ENCODE data around the gene SEPSECS.

Gene SEPSECS

DNA sequence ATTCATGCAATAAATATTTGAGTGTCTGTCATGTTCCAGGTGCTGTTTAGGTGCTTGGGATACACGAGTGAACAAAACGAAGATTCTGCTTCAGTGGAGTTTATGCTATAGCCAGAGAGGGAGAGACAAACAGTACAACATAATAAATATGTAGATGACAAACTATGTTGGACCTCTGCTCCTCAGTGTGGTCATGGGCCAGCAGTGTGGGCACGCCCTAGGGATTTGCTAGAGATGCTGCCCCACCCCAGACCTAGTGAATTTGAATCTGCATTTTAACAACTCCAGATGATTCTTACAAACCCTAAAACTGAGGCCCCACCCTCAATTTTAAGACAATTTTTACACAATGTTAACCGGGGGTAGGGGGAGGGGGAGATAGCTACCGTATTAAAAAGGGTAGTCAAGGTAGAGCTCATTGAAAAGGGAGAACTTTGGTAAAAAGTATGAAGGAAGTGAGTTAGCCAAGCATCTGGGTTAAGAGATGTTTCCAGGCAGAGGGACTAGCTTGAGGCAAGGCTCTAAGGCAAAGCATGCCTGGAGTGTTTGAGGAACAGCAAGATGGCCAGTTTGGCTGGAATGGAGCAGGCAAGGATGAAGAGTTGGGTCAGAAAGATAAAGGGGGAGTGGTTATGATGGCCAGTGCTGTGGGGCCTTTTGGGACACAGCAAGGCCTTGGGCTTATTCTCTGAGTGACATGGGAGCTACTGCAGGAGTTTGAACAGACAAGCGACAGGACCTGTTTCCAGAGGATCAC is 42.4 kb downstream of the SEPSECS start:
- TF ChIP-seq, protein P1, sequence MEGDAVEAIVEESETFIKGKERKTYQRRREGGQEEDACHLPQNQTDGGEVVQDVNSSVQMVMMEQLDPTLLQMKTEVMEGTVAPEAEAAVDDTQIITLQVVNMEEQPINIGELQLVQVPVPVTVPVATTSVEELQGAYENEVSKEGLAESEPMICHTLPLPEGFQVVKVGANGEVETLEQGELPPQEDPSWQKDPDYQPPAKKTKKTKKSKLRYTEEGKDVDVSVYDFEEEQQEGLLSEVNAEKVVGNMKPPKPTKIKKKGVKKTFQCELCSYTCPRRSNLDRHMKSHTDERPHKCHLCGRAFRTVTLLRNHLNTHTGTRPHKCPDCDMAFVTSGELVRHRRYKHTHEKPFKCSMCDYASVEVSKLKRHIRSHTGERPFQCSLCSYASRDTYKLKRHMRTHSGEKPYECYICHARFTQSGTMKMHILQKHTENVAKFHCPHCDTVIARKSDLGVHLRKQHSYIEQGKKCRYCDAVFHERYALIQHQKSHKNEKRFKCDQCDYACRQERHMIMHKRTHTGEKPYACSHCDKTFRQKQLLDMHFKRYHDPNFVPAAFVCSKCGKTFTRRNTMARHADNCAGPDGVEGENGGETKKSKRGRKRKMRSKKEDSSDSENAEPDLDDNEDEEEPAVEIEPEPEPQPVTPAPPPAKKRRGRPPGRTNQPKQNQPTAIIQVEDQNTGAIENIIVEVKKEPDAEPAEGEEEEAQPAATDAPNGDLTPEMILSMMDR (IDR thresholded peaks at IDR 0.05; ENCODE audit: borderline replicate concordance, insufficient read depth, low read depth, low read length), result no peak
- H3K4me3 ChIP-seq (ENCODE audit: low read depth, low read length), result no peak overlapping the region

DNA sequence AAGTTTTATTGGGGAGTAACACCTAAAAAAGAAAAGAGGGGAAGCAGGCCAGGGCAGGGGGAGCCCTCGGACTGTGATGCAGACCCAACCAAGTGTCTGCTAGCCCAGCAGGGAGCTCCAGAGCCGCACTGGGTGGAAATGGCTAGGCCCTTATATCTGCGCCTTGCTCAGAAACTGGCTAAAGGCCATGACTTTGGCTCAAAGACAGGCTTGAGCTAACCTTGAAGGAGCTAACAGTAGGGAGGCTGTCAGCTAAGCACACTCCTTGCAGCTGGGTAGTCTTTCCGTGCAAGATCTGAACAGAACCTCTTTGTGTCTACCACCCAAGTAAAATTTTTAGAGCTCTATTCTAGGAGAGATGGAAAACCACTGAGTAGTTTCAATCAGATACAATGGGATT is 43.0 kb downstream of the SEPSECS start:
- no peak overlapping the region for H3K4me3 ChIP-seq (ENCODE audit: low read depth, low read length)
- TF ChIP-seq, protein P1 (IDR thresholded peaks at IDR 0.05; ENCODE audit: borderline replicate concordance, insufficient read depth, low read depth, low read length), result no peak

DNA sequence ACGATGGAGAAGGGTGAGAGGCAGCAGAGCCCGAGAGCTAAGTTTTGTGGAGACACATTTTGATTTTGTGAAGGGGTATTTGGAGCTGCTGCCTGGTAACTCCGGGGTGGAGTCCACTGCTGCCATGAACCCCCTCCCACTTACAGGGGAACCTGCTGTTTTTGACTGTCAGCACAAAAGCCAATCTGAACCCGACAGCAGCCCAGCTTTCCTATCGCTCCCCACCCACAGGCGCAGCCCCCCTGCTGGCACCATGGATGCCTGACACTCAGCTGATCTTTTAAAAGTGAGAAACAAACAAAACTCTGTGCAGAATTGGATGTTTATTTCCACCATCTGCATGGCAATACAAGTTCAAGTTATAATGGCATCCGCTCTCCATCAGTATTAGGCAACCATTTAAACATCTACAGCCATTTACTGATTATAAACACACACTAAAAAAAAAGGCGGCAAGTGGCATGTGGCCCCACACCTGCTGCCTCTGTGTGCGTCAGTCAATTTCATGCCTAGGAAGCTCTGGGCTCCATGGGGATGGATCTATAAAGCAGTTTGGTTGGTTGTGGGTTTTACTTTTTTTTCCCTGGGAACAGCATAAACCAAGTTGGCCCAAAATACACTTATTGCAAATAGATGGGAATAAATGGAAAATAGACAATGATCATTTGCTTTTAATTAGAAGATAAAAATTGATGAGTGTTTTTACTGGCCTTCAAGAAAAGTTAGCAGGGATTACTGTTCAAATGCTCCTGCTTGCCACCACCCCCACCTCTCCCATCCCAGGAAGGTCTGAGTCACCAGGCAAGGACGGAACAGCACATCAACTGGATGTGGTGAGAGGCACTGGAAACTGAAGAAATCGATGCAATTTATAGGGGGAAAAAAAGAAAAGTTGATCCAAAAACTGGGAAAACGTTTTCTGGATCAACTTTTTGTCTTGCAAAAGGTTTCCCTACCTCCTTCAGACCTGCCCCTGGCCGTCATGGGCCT is 46.0 kb downstream of the SEPSECS start:
- H3K4me3 ChIP-seq (ENCODE audit: low read depth, low read length), result no peak overlapping the region
- TF ChIP-seq, protein P1 (IDR thresholded peaks at IDR 0.05; ENCODE audit: borderline replicate concordance, insufficient read depth, low read depth, low read length), result no peak

DNA sequence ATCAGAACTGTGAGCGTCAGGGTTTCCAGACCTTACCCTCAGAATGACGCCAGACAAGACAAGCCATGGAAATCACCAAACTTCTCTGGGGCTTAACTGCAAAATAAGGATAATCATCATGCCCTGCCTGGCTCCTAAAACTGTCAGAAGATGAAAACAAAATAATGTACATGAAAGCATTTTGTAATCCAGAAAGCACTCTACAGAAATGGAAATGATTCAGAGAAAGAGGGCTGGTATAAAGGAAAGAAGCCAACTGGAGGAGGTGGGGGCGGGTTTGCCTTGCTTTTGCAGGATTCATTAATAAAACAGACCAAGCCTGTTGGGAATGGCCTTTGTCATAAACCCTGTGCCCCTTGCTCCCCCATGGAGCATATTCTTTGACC is 47.3 kb downstream of the SEPSECS start:
- H3K4me3 ChIP-seq (ENCODE audit: low read depth, low read length), result no peak overlapping the region
- TF ChIP-seq, protein P1 (IDR thresholded peaks at IDR 0.05; ENCODE audit: borderline replicate concordance, insufficient read depth, low read depth, low read length), result no peak

DNA sequence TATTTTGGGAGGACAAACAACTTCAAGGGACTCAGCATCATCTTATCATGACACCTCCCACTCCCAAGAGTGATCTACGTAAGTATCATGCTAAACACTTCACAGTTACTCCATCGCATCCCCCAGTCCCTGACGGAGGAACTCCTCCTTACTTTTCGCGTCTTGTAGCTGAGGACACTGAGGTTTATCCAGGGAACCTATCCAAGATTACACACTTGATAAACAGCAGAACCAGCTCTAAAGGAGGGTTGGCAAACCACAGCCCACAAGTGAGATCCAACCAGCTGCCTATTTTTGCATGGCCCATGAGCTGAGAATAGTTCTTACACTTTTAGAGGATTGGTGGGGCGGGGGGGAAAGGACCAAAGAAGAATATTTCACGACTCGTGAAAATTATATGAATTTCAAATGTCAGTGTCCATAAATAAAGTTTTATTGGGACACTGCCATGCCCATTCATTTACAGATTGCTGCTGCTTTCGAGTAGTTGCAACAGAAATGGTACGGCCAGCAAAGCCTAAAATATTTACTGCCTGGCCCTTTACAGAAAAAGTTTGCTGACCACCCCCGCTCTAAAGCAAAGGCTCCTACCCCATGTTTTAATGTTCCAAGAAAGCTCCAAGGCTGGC is 47.8 kb downstream of the SEPSECS start:
- TF ChIP-seq, protein P1 (IDR thresholded peaks at IDR 0.05; ENCODE audit: borderline replicate concordance, insufficient read depth, low read depth, low read length), result no peak
- no peak overlapping the region for H3K4me3 ChIP-seq (ENCODE audit: low read depth, low read length)

DNA sequence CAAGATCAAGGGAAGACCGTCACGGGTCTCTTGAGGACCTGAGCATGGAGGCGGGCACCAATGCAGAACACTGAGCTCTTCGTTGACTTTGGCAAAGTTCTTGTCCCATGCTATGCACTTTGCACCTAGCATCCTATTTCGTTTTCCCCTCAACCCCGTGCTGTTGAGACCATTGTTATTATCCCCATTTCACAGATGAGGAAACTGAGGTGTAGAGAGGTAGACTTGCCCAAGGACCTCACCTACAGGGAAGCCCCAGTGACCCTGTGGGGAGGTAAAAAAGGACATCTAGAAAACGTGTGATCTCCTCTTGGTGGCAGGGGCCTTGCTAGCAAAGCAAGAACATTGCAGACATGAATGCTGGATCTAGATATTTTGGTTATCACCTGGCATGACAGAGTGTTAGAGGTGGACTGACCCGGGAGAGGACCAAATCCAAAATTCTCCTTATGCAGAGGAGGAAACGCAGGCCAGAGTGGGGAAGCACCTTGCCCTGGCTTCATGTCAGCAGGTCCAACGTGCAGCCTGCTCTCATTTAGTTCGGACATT is 48.5 kb downstream of the SEPSECS start:
- H3K4me3 ChIP-seq (ENCODE audit: low read depth, low read length), result no peak overlapping the region
- TF ChIP-seq, protein P1 (IDR thresholded peaks at IDR 0.05; ENCODE audit: borderline replicate concordance, insufficient read depth, low read depth, low read length), result no peak
